Lung microvascular endothelial cell (primary cell): ENCODE measurements around the gene CARF. TPM values are rescaled to one million over a fixed set of nuclear protein-coding genes. Genes with fewer than 3 reads are reported as not detected.

Experiments used
- DNase-seq, 2 donors: peaks; one replicate each; pipeline versions ENCODE4 v3.0.0 to v3.0.0-alpha.2; 2010; ENCODE audit warnings: low read depth in 2 of 2
- total RNA-seq: library from RNA; depleted of rRNA; stranded (reverse); fragments of >200 nt; gene quantifications from 2 replicates; pipeline ENCODE4 v1.2.1, GENCODE V29; 2014

Gene CARF
- total RNA-seq, 1 donor from 2014 or later = 3.8 TPM

- peak; percentile 15 to 21 for DNase-seq
These were observed 106.1 kb downstream of the CARF start for GRCh38 chr2:203018181-203018580.

GRCh38 chr2:203019142-203019541, 107.1 kb downstream of the CARF start:
- DNase-seq = no peak

- DNase-seq = no peak
These were observed 109.9 kb downstream of the CARF start for GRCh38 chr2:203021991-203022390.

- DNase-seq = peak; percentile 50 to 72
These were observed 110.7 kb downstream of the CARF start for GRCh38 chr2:203022751-203023150.

- DNase-seq = no peak
These were observed 113.5 kb downstream of the CARF start for GRCh38 chr2:203025592-203025991.

- DNase-seq = no peak
These were observed 118.5 kb downstream of the CARF start for GRCh38 chr2:203030545-203030944.

- peak in 1 of 2 donors; percentile 75 for DNase-seq
These were observed 118.9 kb downstream of the CARF start for GRCh38 chr2:203030991-203031390.

GRCh38 chr2:203033395-203033794, 121.3 kb downstream of the CARF start:
- DNase-seq = no peak

GRCh38 chr2:203035879-203036470, 123.9 kb downstream of the CARF start:
- no peak for DNase-seq

Other genes with a start within 250 kb of the CARF start
- gene ICA1L, start 40.5 kb upstream of the CARF start, total RNA-seq = 0.60 and 0.65 TPM in 2 replicates
- 14.4 and 18.5 TPM in 2 replicates for gene WDR12, start 602 bp upstream of the CARF start, total RNA-seq
- gene NBEAL1, start 102.6 kb downstream of the CARF start, total RNA-seq = 15.0 and 28.8 TPM in 2 replicates